22Rv1 (cell line): ENCODE data around the gene TTC12.

ENCODE experiments used
- H3K27ac ChIP-seq: fragments of 450-650 bp; 2 replicates; pipeline ENCODE4 v1.5.1; 2017
- CTCF ChIP-seq: fragments of 450-650 bp; IDR thresholded peaks from 2 replicates; pipeline ENCODE4 v1.5.1; 2017; ENCODE audit warnings: mild to moderate bottlenecking
- ZFX ChIP-seq: fragments of 450-650 bp; IDR thresholded peaks from 2 replicates; pipeline ENCODE4 v1.6.1; 2017; ENCODE audit warnings: antibody characterized with exemption, borderline replicate concordance

Gene TTC12

GRCh38 chr11:113405724-113406478, 91.5 kb downstream of the TTC12 start:
- TF ChIP-seq ZFX (no peak), CTCF (no peak)
- H3K27ac ChIP-seq: no peak overlapping the region

GRCh38 chr11:113407163-113407562, 92.8 kb downstream of the TTC12 start:
- no peak overlapping the region for H3K27ac ChIP-seq
- TF ChIP-seq CTCF (no peak), ZFX (no peak)

- TF ChIP-seq CTCF (no peak), ZFX (no peak)
- no peak overlapping the region for H3K27ac ChIP-seq
Observed at GRCh38 chr11:113408206-113408605, 93.8 kb downstream of the TTC12 start.

- H3K27ac ChIP-seq: no peak overlapping the region
- TF ChIP-seq ZFX: no peak
- TF ChIP-seq CTCF: no peak
Observed at GRCh38 chr11:113408887-113409286, 94.5 kb downstream of the TTC12 start.

GRCh38 chr11:113409526-113409925, 95.1 kb downstream of the TTC12 start:
- no peak overlapping the region for H3K27ac ChIP-seq
- no peak for TF ChIP-seq CTCF
- TF ChIP-seq ZFX: no peak

- no peak overlapping the region for H3K27ac ChIP-seq
- no peak for TF ChIP-seq CTCF
- no peak for TF ChIP-seq ZFX
Observed at GRCh38 chr11:113410414-113411135, 96.2 kb downstream of the TTC12 start.

- no peak overlapping the region for H3K27ac ChIP-seq
- TF ChIP-seq CTCF (no peak), ZFX (no peak)
Observed at GRCh38 chr11:113411536-113411935, 97.2 kb downstream of the TTC12 start.
